H1 (cell line): ENCODE results near the gene RELL2. TPM values are rescaled to one million over a fixed set of nuclear protein-coding genes. Genes with fewer than 3 reads are reported as not detected.

Experiments used
- CTCF ChIA-PET: fragments of 300-600 bp; sonication (Branson Sonifier 250); formaldehyde crosslinking; loops from one replicate; lab custom pipeline; 2021; ENCODE audit not compliant: partially characterized antibody; lab: Charles Lee
- POLR2A ChIA-PET: fragments of 300-600 bp; sonication (Branson Sonifier 250); formaldehyde crosslinking; loops from one replicate; lab custom pipeline; 2021; ENCODE audit warnings: inconsistent platforms; ENCODE audit not compliant: partially characterized antibody; lab: Charles Lee
- DNase-seq, 2 experiments: peaks; one replicate each; pipeline versions ENCODE4 v3.0.0 to v3.0.0-alpha.2; 2010 to 2022; ENCODE audit warnings: low spot score in 2 of 2, low read depth in 1 of 2, mixed read lengths in 1 of 2
- FAIRE-seq: peaks from 2 replicates; lab custom pipeline; 2011; peaks lifted over from hg19 to GRCh38; lab: Jason Lieb, UNC
- H2AFZ ChIP-seq: 2 replicates; pipeline ENCODE4 v1.8.1; 2012; ENCODE audit warnings: low read length, inconsistent platforms
- H2AK5ac ChIP-seq: 2 replicates; pipeline ENCODE4 v1.6.1; 2013; ENCODE audit warnings: low read depth, low read length
- H2BK120ac ChIP-seq: replicated peaks from 2 replicates; pipeline ENCODE3; 2013; ENCODE audit warnings: low read depth, low read length, inconsistent platforms
- H2BK12ac ChIP-seq: 2 replicates; pipeline ENCODE4 v1.6.1; 2013; ENCODE audit warnings: low read depth, low read length
- H2BK15ac ChIP-seq: 2 replicates; pipeline ENCODE4 v1.6.1; 2013; ENCODE audit warnings: low read length
- H2BK20ac ChIP-seq: 2 replicates; pipeline ENCODE4 v1.6.1; 2013; ENCODE audit warnings: low read length
- H2BK5ac ChIP-seq: 2 replicates; pipeline ENCODE4 v1.6.1; 2013; ENCODE audit warnings: low read depth, low read length
- H3K14ac ChIP-seq: 2 replicates; pipeline ENCODE4 v1.6.1; 2013; ENCODE audit warnings: inconsistent platforms; ENCODE audit not compliant: insufficient read length
- H3K18ac ChIP-seq: 2 replicates; pipeline ENCODE4 v1.6.1; 2013; ENCODE audit warnings: low read length; ENCODE audit errors: extremely low read depth
- H3K23ac ChIP-seq: 2 replicates; pipeline ENCODE4 v1.6.1; 2013; ENCODE audit warnings: inconsistent platforms; ENCODE audit not compliant: insufficient read length
- H3K23me2 ChIP-seq: 2 replicates; pipeline ENCODE4 v1.6.1; 2013; ENCODE audit warnings: low read depth, low read length
- H3K27ac ChIP-seq: 2 replicates; pipeline ENCODE4 v1.6.1; 2011; ENCODE audit warnings: low read depth, low read length, inconsistent platforms
- H3K27me3 ChIP-seq, 4 experiments: replicated peaks in 1 of 4; 1 replicate in 1 of 4; 2 replicates in 3 of 4; pipeline versions ENCODE4 v1.6.1 to v1.8.1; 2011 to 2013; ENCODE audit warnings: low read length in 3 of 4, mild to moderate bottlenecking in 3 of 4, inconsistent platforms in 2 of 4, mixed read lengths in 2 of 4, moderate library complexity in 1 of 4; ENCODE audit not compliant: control insufficient read depth in 3 of 4, insufficient read depth in 3 of 4; ENCODE audit errors: extremely low read depth in 1 of 4
- H3K36me3 ChIP-seq, 4 experiments: 2 replicates each; pipeline versions ENCODE4 v1.6.1 to v1.8.1; 2011 to 2013; ENCODE audit warnings: mild to moderate bottlenecking in 4 of 4, low read length in 3 of 4, moderate library complexity in 2 of 4, control low read depth in 1 of 4, inconsistent platforms in 1 of 4; ENCODE audit not compliant: insufficient read depth in 4 of 4, control insufficient read depth in 2 of 4
- H3K4ac ChIP-seq: replicated peaks from 2 replicates; pipeline ENCODE3; 2013; ENCODE audit warnings: low read length, low read depth, mixed read lengths, inconsistent platforms; ENCODE audit not compliant: insufficient read length
- H3K4me1 ChIP-seq, 4 experiments: replicated peaks in 1 of 4; 1 replicate in 1 of 4; 2 replicates in 3 of 4; pipeline versions ENCODE4 v1.6.1 to v1.8.1; 2011 to 2013; ENCODE audit warnings: low read length in 3 of 4, inconsistent platforms in 2 of 4, mixed read lengths in 1 of 4; ENCODE audit not compliant: insufficient read depth in 4 of 4, control insufficient read depth in 3 of 4
- H3K4me2 ChIP-seq, 2 experiments: 2 replicates each; pipeline versions ENCODE4 v1.6.1 to v1.8.1; 2011 to 2013; ENCODE audit warnings: low read depth in 2 of 2, low read length in 2 of 2, control low read depth in 1 of 2, inconsistent platforms in 1 of 2, mild to moderate bottlenecking in 1 of 2; ENCODE audit not compliant: insufficient read depth in 1 of 2
- H3K4me3 ChIP-seq, 4 experiments: fragments of 200-600, 300-600 bp in 1 of 4; sonication (generic), shearing (Covaris generic), sonication (Bioruptor Twin) in 1 of 4; 2 replicates each; pipeline versions ENCODE4 v1.5.1 to v1.8.1; 2011 to 2016; ENCODE audit warnings: low read length in 4 of 4, low read depth in 3 of 4, control low read depth in 2 of 4, inconsistent platforms in 2 of 4, mild to moderate bottlenecking in 2 of 4, mixed read lengths in 1 of 4, moderate library complexity in 1 of 4; ENCODE audit not compliant: insufficient read depth in 2 of 4; ENCODE audit errors: extremely low read depth in 1 of 4
- H3K56ac ChIP-seq: replicated peaks from 2 replicates; pipeline ENCODE3; 2013; ENCODE audit warnings: low read depth, mild to moderate bottlenecking, mixed read lengths, low read length, inconsistent platforms; ENCODE audit not compliant: insufficient read length
- H3K79me1 ChIP-seq: 2 replicates; pipeline ENCODE4 v1.6.1; 2013; ENCODE audit warnings: low read depth, low read length, control low read depth
- H3K79me2 ChIP-seq, 2 experiments: 2 replicates each; pipeline versions ENCODE4 v1.6.1 to v1.8.1; 2012 to 2013; ENCODE audit warnings: low read length in 2 of 2, mild to moderate bottlenecking in 2 of 2, inconsistent platforms in 1 of 2; ENCODE audit not compliant: insufficient read depth in 2 of 2, control insufficient read depth in 1 of 2
- H3K9ac ChIP-seq, 4 experiments: replicated peaks in 1 of 4; 1 replicate in 1 of 4; 2 replicates in 3 of 4; pipeline versions ENCODE4 v1.6.1 to v1.8.1; 2011 to 2013; ENCODE audit warnings: low read depth in 3 of 4, low read length in 3 of 4, control low read depth in 2 of 4, mild to moderate bottlenecking in 2 of 4, moderate library complexity in 2 of 4, inconsistent platforms in 1 of 4; ENCODE audit errors: extremely low read depth in 1 of 4
- H3K9me3 ChIP-seq, 2 experiments: 2 replicates each; pipeline versions ENCODE4 v1.6.1 to v1.8.1; 2012 to 2013; ENCODE audit warnings: mild to moderate bottlenecking in 2 of 2, moderate library complexity in 2 of 2, control low read depth in 1 of 2, inconsistent platforms in 1 of 2, low read depth in 1 of 2, low read length in 1 of 2, mixed read lengths in 1 of 2; ENCODE audit not compliant: insufficient read depth in 2 of 2
- H4K20me1 ChIP-seq, 2 experiments: replicated peaks in 1 of 2; 2 replicates each; pipeline versions ENCODE3 to v1.8.1; 2011 to 2013; ENCODE audit warnings: inconsistent platforms in 2 of 2, low read length in 2 of 2, mild to moderate bottlenecking in 1 of 2; ENCODE audit not compliant: insufficient read depth in 2 of 2, control insufficient read depth in 1 of 2
- H4K5ac ChIP-seq: 2 replicates; pipeline ENCODE4 v1.6.1; 2013; ENCODE audit warnings: low read length, low read depth, mixed read lengths, inconsistent platforms; ENCODE audit not compliant: insufficient read length
- H4K8ac ChIP-seq: 2 replicates; pipeline ENCODE4 v1.8.0; 2013; ENCODE audit warnings: mild to moderate bottlenecking, moderate library complexity, low read length, inconsistent platforms; ENCODE audit not compliant: insufficient read depth; ENCODE audit errors: extremely low read depth
- H4K91ac ChIP-seq: replicated peaks from 2 replicates; pipeline ENCODE3; 2013; ENCODE audit warnings: low read length, mixed read lengths, inconsistent platforms; ENCODE audit not compliant: insufficient read length
- MAFK ChIP-seq: IDR thresholded peaks from 2 replicates; pipeline ENCODE4 v1.6.1; 2012; ENCODE audit warnings: low read depth, mild to moderate bottlenecking, improper control_type of control experiment, low read length
- NANOG ChIP-seq: IDR thresholded peaks from 2 replicates; pipeline ENCODE4 v1.6.1; 2011; ENCODE audit warnings: low read length, low read depth, mild to moderate bottlenecking, inconsistent platforms; ENCODE audit not compliant: insufficient read depth, poor library complexity, severe bottlenecking
- SIX5 ChIP-seq: IDR thresholded peaks from 2 replicates; pipeline ENCODE4 v1.6.1; 2011; ENCODE audit warnings: mild to moderate bottlenecking, low read depth, low read length
- WGBS, 2 experiments: shearing (Covaris generic) in 1 of 2; methylation state at CpG; one replicate each; pipeline versions ENCODE4 v1.1.6 to v1.1.7; 2013 to 2015; ENCODE audit warnings: low lambda C conversion rate in 2 of 2, mixed read lengths in 2 of 2, inconsistent platforms in 1 of 2, low coverage in 1 of 2, missing lambda C conversion rate in 1 of 2; ENCODE audit not compliant: insufficient replicate concordance in 2 of 2, insufficient coverage in 1 of 2, insufficient read length in 1 of 2; ENCODE audit errors: extremely low coverage in 1 of 2, missing lambda C conversion rate in 1 of 2; 5-methylcytosine and 5-hydroxymethylcytosine counted together
- polyA plus RNA-seq, 7 experiments: library from polyadenylated mRNA; depleted of rRNA in 3 of 7; stranded (reverse) in 5 of 7; unstranded in 2 of 7; fragments of >200 nt in 5 of 7; fragments of 200-250 nt in 2 of 7; gene quantifications; 1 replicate in 5 of 7; 2 replicates in 1 of 7; 4 replicates in 1 of 7; pipeline versions ENCODE4 v1.2.1 to v1.2.3, GENCODE V29; 2011 to 2013; ENCODE audit warnings: missing spikeins in 2 of 7, mixed read lengths in 2 of 7
- total RNA-seq: library from RNA; stranded (reverse); fragmentation: NEBNext Ultra II Directional; extraction: Animal tissue kit (Norgen Biotek cat#: 25700); gene quantifications from 2 replicates; pipeline ENCODE4 v1.2.1, GENCODE V29; 2021

Gene RELL2
- total and polyA plus RNA-seq, 2 of the 8 experiments (the other 6 are each of a cell fraction or from before 2014, with no cell fraction given): 18.6 to 23.7 TPM

DNA sequence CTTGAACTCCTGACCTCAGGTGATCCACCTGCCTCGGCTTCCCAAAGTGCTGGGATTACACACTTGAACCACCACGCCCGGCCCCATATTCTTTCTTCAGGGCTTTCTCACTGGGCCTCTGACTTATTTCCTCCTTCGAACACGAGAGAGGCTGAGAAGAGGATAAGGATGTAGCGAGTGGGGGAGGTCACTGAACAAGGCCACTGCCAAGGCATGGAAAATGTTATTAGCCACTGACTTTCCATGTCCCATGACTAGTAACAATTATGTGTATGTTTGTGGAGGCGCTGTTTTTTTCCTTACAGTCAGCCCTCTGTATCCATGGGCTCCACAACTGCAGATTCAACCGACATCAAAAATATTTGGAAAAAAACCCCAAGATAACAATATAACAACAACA, 26.7 kb downstream of the RELL2 start:
- H3K27me3 ChIP-seq: no peaks in the 10 kb centered on the region
- H2BK20ac ChIP-seq: no peak overlapping the region
- DNase-seq: no peak
- no peak overlapping the region for H3K56ac ChIP-seq
- H3K4ac ChIP-seq: no peak overlapping the region
- H4K5ac ChIP-seq: no peak overlapping the region
- H2BK15ac ChIP-seq: no peak overlapping the region
- no peak overlapping the region for H3K27ac ChIP-seq
- H2BK12ac ChIP-seq: no peak overlapping the region
- WGBS, 2 experiments: 90% methylated on average over 8 of the region's 8 CpGs; no CpG with 5 or more reads in 1 of the 2 experiments
- H3K23ac ChIP-seq: no peak overlapping the region
- no peak overlapping the region; a peak in 1 of 7 replicates for H3K9ac ChIP-seq
- no peaks in the 10 kb centered on the region for H3K23me2 ChIP-seq
- no peaks in the 10 kb centered on the region for H3K79me1 ChIP-seq
- no peaks in the 10 kb centered on the region for H3K79me2 ChIP-seq
- no peak overlapping the region for H2BK5ac ChIP-seq
- no peak overlapping the region for H2AFZ ChIP-seq
- no peak overlapping the region for H2AK5ac ChIP-seq
- H3K14ac ChIP-seq: no peak overlapping the region
- no peaks in the 10 kb centered on the region for H3K9me3 ChIP-seq
- TF ChIP-seq NANOG: no peak
- no peak for TF ChIP-seq MAFK
- no peak for TF ChIP-seq SIX5
- TF ChIP-seq, all 59 proteins: peak for 0
- Histone ChIP-seq H3K18ac (no peak overlapping the region), H4K91ac (no peak overlapping the region), H3K36me3 (peaks cover 3 to 20% (median 16%) of the 10 kb centered on the region in 4 experiments; a peak in 6 of 8 replicates), H3K4me2 (no peak overlapping the region), H3K4me3 (no peak overlapping the region), H4K20me1 (no peaks in the 10 kb centered on the region), H2BK120ac (no peak overlapping the region), H4K8ac (no peak overlapping the region), H3K4me1 (no peaks in the 10 kb centered on the region; a peak in 2 of 7 replicates)
- FAIRE-seq: no peak
- ChIA-PET POLR2A (interaction anchor here (0.9 to 4.3 kb wide), 4 partner anchors 10 to 214 kb away, joined by 4 to 23 read pairs (median 4); partner anchors contain the start of genes ARAP3 and FCHSD1), CTCF (interaction anchor here (0.6 to 2.5 kb wide), 12 partner anchors 10 to 287 kb away, joined by 3 to 8 read pairs (median 4); no protein-coding TSS in a partner anchor)
